HepG2 (cell line): ENCODE data around the gene DCAF4. TPM values are rescaled to one million over a fixed set of nuclear protein-coding genes. Genes with fewer than 3 reads are reported as not detected.

Source experiments
- ATAC-seq: fragments of 200-7000 bp; cut with Tn5 transposase; 3 replicates; pipeline ENCODE4 v1.9.1; 2020; ENCODE audit warnings: mild to moderate bottlenecking, moderate library complexity
- BruUV-seq: library from RNA; stranded (reverse); fragments of 400-500 nt; replicated peaks from 2 replicates; lab custom pipeline; 2021; lab: Mats Ljungman, UMichigan
- CTCF ChIA-PET: fragments of 300-600 bp; formaldehyde crosslinking; extraction: SDS; loops from one replicate; lab custom pipeline; 2021; ENCODE audit warnings: low total read pairs, inconsistent platforms, low intra/inter-chr PET ratio; lab: Yijun Ruan, JAX
- POLR2A ChIA-PET: fragments of 350-600 bp; sonication (Branson Sonifier 250); formaldehyde crosslinking; loops from one replicate; lab custom pipeline; 2020; ENCODE audit warnings: antibody characterized with exemption, inconsistent platforms; lab: Yijun Ruan, JAX
- DNase-seq: peaks from one replicate; pipeline ENCODE4 v3.0.0-alpha.2; 2015; ENCODE audit warnings: low spot score
- FAIRE-seq: peaks from 3 replicates; lab custom pipeline; 2011; peaks lifted over from hg19 to GRCh38; lab: Jason Lieb, UNC
- H2AFZ ChIP-seq: one replicate; pipeline ENCODE4 v1.6.1; 2011; ENCODE audit warnings: low read length, inconsistent platforms
- H3K27ac ChIP-seq: fragments of 300-600 bp; 3 replicates; pipeline ENCODE4 v1.8.0; 2011; ENCODE audit warnings: mixed run types, mild to moderate bottlenecking, mixed read lengths, low read length, inconsistent platforms; ENCODE audit not compliant: insufficient read depth; ENCODE audit errors: extremely low read length
- H3K27me3 ChIP-seq, 2 experiments: fragments of 200-600 bp in 1 of 2; 2 replicates in 1 of 2; 3 replicates in 1 of 2; pipeline versions ENCODE4 v1.6.0 to v1.8.0; 2011; ENCODE audit warnings: low read length in 2 of 2, mild to moderate bottlenecking in 2 of 2, moderate library complexity in 2 of 2, inconsistent platforms in 1 of 2; ENCODE audit not compliant: insufficient read depth in 2 of 2, control insufficient read depth in 1 of 2
- H3K36me3 ChIP-seq, 2 experiments: fragments of 200-600 bp in 1 of 2; replicated peaks in 1 of 2; 2 replicates in 1 of 2; 3 replicates in 1 of 2; pipeline versions ENCODE4 v1.5.1 to v1.8.0; 2011; ENCODE audit warnings: low read length in 2 of 2, inconsistent platforms in 1 of 2; ENCODE audit not compliant: insufficient read depth in 2 of 2, control insufficient read depth in 1 of 2
- H3K4me1 ChIP-seq: 2 replicates; pipeline ENCODE4 v1.5.1; 2012; ENCODE audit warnings: low read length, inconsistent platforms; ENCODE audit not compliant: insufficient read depth
- H3K4me2 ChIP-seq: 2 replicates; pipeline ENCODE4 v1.6.0; 2011; ENCODE audit warnings: low read depth, low read length, inconsistent platforms
- H3K4me3 ChIP-seq, 3 experiments: fragments of 200-600 bp in 1 of 3; sonication (generic), shearing (Covaris generic) in 1 of 3; replicated peaks in 1 of 3; 2 replicates each; pipeline ENCODE4 v1.5.1; 2011 to 2016; ENCODE audit warnings: low read length in 3 of 3, inconsistent platforms in 2 of 3, low read depth in 2 of 3, mild to moderate bottlenecking in 2 of 3, control low read depth in 1 of 3, mixed read lengths in 1 of 3; ENCODE audit not compliant: insufficient read depth in 1 of 3
- H3K79me2 ChIP-seq: one replicate; pipeline ENCODE4 v1.6.1; 2011; ENCODE audit warnings: low read length, inconsistent platforms; ENCODE audit not compliant: insufficient read depth
- H3K9ac ChIP-seq: 2 replicates; pipeline ENCODE4 v1.6.0; 2011; ENCODE audit warnings: mild to moderate bottlenecking, low read depth, low read length, inconsistent platforms; ENCODE audit not compliant: insufficient read depth
- H3K9me3 ChIP-seq: 2 replicates; pipeline ENCODE4 v1.5.1; 2012; ENCODE audit warnings: mild to moderate bottlenecking, low read length
- H4K20me1 ChIP-seq: 2 replicates; pipeline ENCODE4 v1.6.0; 2011; ENCODE audit warnings: inconsistent platforms, mild to moderate bottlenecking, low read length, moderate library complexity; ENCODE audit not compliant: insufficient read depth
- HNRNPUL1 ChIP-seq: fragments of 200-400 bp; formaldehyde crosslinking; IDR thresholded peaks from 2 replicates; pipeline ENCODE4 v1.6.1; 2017; ENCODE audit warnings: low read depth, mild to moderate bottlenecking, low read length, moderate library complexity
- MAFF ChIP-seq: IDR thresholded peaks from 2 replicates; pipeline ENCODE4 v1.6.1; 2011; ENCODE audit warnings: low read depth, low read length, improper control_type of control experiment
- MAFK ChIP-seq, 2 experiments: IDR thresholded peaks in 1 of 2; conservative IDR thresholded peaks in 1 of 2; 2 replicates each; pipeline ENCODE4 v1.6.1; 2011; ENCODE audit warnings: improper control_type of control experiment in 2 of 2, low read length in 2 of 2
- NFKB2 ChIP-seq: sonication (generic); formaldehyde crosslinking; IDR thresholded peaks from 2 replicates; pipeline ENCODE4 v1.4.0; 2020; ENCODE audit warnings: missing genetic modification reagents, borderline replicate concordance
- ZNF3 ChIP-seq: IDR thresholded peaks from 2 replicates; pipeline ENCODE4 v1.7.0; 2017; ENCODE audit warnings: inconsistent platforms
- ZNF670 ChIP-seq: sonication (generic); formaldehyde crosslinking; IDR thresholded peaks from 2 replicates; pipeline ENCODE4 v1.8.0; 2022; ENCODE audit warnings: mild to moderate bottlenecking, missing genetic modification reagents, borderline replicate concordance
- WGBS: methylation state at CpG from one replicate; pipeline ENCODE4 v1.1.6; 2017; ENCODE audit warnings: low lambda C conversion rate; 5-methylcytosine and 5-hydroxymethylcytosine counted together
- in situ Hi-C: cut with HindIII; loops from 2 replicates; pipeline ENCODE4 v1.10.0; 2017; ENCODE audit warnings: low pct_unique_long_range_greater_than_20kb; ENCODE audit not compliant: extremely low pct_ligation_motif_present
- intact Hi-C: fragments of 100-400 bp; cut with micrococcal nuclease; formaldehyde crosslinking; loops from one replicate; pipeline ENCODE4 v1.10.0; 2022; ENCODE audit not compliant: unreplicated experiment
- polyA plus RNA-seq, 8 experiments: library from polyadenylated mRNA; depleted of rRNA in 3 of 8; stranded (reverse) in 7 of 8; unstranded in 1 of 8; fragments of >200 nt; fragmentation: Illumina TruSeq in 4 of 8; extraction: Trizol in 4 of 8; gene quantifications; 2 replicates each; pipeline versions ENCODE4 v1.2.1 to v1.2.3, GENCODE V29; 2011 to 2016; ENCODE audit warnings: low read depth in 4 of 8, missing spikeins in 1 of 8, mixed read lengths in 1 of 8; ENCODE audit not compliant: insufficient read depth in 1 of 8
- total RNA-seq, 5 experiments: library from RNA; depleted of rRNA; stranded (reverse); fragments of >200 nt; fragmentation: Illumina TruSeq; extraction: Trizol; gene quantifications; 2 replicates each; pipeline ENCODE4 v1.2.3, GENCODE V29; 2016; ENCODE audit warnings: low read depth in 1 of 5
- TF ChIP-seq, protein P1 (sequence below): sonication (generic); formaldehyde crosslinking; IDR thresholded peaks from 2 replicates; pipeline ENCODE4 v1.9.0; 2021; ENCODE audit warnings: missing genetic modification reagents, borderline replicate concordance

The DCAF4 gene
- total and polyA plus RNA-seq, 2 of the 13 experiments (the other 11 are each of a cell fraction or from before 2014, with no cell fraction given): 18.8 to 21.1 TPM

DNA sequence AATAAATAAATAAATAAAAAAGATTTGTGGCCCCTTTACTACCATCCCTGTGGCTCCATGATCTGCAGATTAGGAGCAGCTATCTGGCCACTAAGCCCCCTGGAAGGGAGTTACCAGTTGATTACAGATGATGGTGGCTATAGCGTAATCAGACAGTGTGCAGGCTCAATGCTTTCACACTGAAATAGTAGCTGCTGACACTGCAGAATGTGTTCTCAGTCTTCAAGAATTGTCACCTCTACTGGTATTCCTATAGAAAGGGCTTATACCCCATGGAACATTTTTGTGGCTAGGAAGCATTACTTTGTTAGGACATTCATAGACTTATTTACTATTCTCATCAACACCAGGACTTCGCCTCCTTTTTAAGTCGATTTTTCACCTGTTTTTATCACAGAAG is 30.9 kb downstream of the DCAF4 start:
- no peak for FAIRE-seq
- in situ Hi-C loops: no loop called here
- no peak for DNase-seq
- intact Hi-C loops: no loop called here
- Histone ChIP-seq H3K9me3 (no peaks in the 10 kb centered on the region), H3K27me3 (no peaks in the 10 kb centered on the region), H3K79me2 (no peaks in the 10 kb centered on the region), H4K20me1 (no peaks in the 10 kb centered on the region), H3K9ac (no peak overlapping the region), H3K4me2 (no peak overlapping the region), H3K4me3 (no peak overlapping the region)
- BruUV-seq: no TSS peak
- TF ChIP-seq HNRNPUL1 (no peak), MAFF (peak; percentile 42), NFKB2 (no peak), MAFK (conservative IDR thresholded peaks at IDR 0.05 in 1 of 2, IDR thresholded peaks at IDR 0.05 in 1 of 2; ENCODE audit: low read length in 2 of 2) (peak; percentile 36 to 73), ZNF3 (no peak), ZNF670 (no peak)
- TF ChIP-seq, protein P1, sequence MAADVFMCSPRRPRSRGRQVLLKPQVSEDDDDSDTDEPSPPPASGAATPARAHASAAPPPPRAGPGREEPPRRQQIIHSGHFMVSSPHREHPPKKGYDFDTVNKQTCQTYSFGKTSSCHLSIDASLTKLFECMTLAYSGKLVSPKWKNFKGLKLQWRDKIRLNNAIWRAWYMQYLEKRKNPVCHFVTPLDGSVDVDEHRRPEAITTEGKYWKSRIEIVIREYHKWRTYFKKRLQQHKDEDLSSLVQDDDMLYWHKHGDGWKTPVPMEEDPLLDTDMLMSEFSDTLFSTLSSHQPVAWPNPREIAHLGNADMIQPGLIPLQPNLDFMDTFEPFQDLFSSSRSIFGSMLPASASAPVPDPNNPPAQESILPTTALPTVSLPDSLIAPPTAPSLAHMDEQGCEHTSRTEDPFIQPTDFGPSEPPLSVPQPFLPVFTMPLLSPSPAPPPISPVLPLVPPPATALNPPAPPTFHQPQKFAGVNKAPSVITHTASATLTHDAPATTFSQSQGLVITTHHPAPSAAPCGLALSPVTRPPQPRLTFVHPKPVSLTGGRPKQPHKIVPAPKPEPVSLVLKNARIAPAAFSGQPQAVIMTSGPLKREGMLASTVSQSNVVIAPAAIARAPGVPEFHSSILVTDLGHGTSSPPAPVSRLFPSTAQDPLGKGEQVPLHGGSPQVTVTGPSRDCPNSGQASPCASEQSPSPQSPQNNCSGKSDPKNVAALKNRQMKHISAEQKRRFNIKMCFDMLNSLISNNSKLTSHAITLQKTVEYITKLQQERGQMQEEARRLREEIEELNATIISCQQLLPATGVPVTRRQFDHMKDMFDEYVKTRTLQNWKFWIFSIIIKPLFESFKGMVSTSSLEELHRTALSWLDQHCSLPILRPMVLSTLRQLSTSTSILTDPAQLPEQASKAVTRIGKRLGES (CRISPR knock-in tag): no peak
- TF ChIP-seq, all 625 proteins: peak for 2
- Histone ChIP-seq H3K27ac (no peak overlapping the region), H3K36me3 (peaks cover 10 to 50% of the 10 kb centered on the region in 2 experiments), H3K4me1 (no peaks in the 10 kb centered on the region), H2AFZ (no peak overlapping the region)
- WGBS: 75% methylated on average over 3 of the region's 3 CpGs
- no peak for ATAC-seq
- ChIA-PET CTCF (no interaction called here), POLR2A (no interaction called here)
